K562 (cell line): ENCODE measurements around the gene SSR2. TPM values are rescaled to one million over a fixed set of nuclear protein-coding genes. Genes with fewer than 3 reads are reported as not detected.

Experiments
- ATF7 ChIP-seq: fragments of 450-650 bp; IDR thresholded peaks from 2 replicates; pipeline ENCODE4 v1.7.1; 2014; ENCODE audit warnings: mild to moderate bottlenecking, moderate library complexity
- CBX2 ChIP-seq: fragments of 200-600 bp; sonication (generic); IDR thresholded peaks from one replicate; pipeline ENCODE4 v1.6.1; 2012; ENCODE audit warnings: mild to moderate bottlenecking, low read length, inconsistent platforms; ENCODE audit not compliant: insufficient read depth, poor library complexity, severe bottlenecking
- CBX8 ChIP-seq: fragments of 200-600 bp; sonication (generic); IDR thresholded peaks from 2 replicates; pipeline ENCODE4 v1.6.1; 2012; ENCODE audit warnings: borderline replicate concordance, mixed run types, low read depth, mild to moderate bottlenecking, moderate library complexity, mixed read lengths, low read length, control low read depth, inconsistent platforms; ENCODE audit not compliant: poor library complexity, severe bottlenecking; ENCODE audit errors: extremely low read depth
- ELF2 ChIP-seq: fragments of 250-450 bp; sonication (Bioruptor Pico); IDR thresholded peaks from 2 replicates; pipeline ENCODE4 v1.5.0; 2021; ENCODE audit warnings: mild to moderate bottlenecking
- FOXK2 ChIP-seq, 2 experiments: fragments of 450-650 bp; IDR thresholded peaks in 1 of 2; conservative IDR thresholded peaks in 1 of 2; 2 replicates each; pipeline ENCODE4 v1.6.1; 2016; ENCODE audit warnings: low read depth in 2 of 2, mild to moderate bottlenecking in 1 of 2
- HDAC2 ChIP-seq: fragments of 450-650 bp; IDR thresholded peaks from 2 replicates; pipeline ENCODE4 v1.6.1; 2016; ENCODE audit warnings: mild to moderate bottlenecking
- MBD1 ChIP-seq: fragments of 250-450 bp; sonication (Bioruptor Pico); IDR thresholded peaks from 2 replicates; pipeline ENCODE4 v1.8.0; 2022; ENCODE audit warnings: inconsistent platforms
- NCOA2 ChIP-seq, 2 experiments: fragments of 450-650 bp; IDR thresholded peaks; 2 replicates each; pipeline ENCODE4 v1.6.1; 2018; ENCODE audit warnings: mild to moderate bottlenecking in 2 of 2, moderate library complexity in 1 of 2; ENCODE audit not compliant: partially characterized antibody in 2 of 2
- PML ChIP-seq: IDR thresholded peaks from 2 replicates; pipeline ENCODE4 v1.6.1; 2012; ENCODE audit warnings: low read length, inconsistent platforms
- POLR2G ChIP-seq: fragments of 200-400 bp; formaldehyde crosslinking; IDR thresholded peaks from 2 replicates; pipeline ENCODE4 v1.6.1; 2017; ENCODE audit warnings: low read depth, mild to moderate bottlenecking, antibody characterized with exemption, low read length, moderate library complexity
- SMARCC2 ChIP-seq: fragments of 450-650 bp; IDR thresholded peaks from 2 replicates; pipeline ENCODE4 v1.6.1; 2017; ENCODE audit warnings: antibody characterized with exemption, moderate library complexity, mild to moderate bottlenecking, low read depth
- SRSF3 ChIP-seq: fragments of 200-400 bp; formaldehyde crosslinking; IDR thresholded peaks from 2 replicates; pipeline ENCODE4 v1.6.1; 2016; ENCODE audit warnings: mild to moderate bottlenecking, low read length, moderate library complexity; ENCODE audit not compliant: insufficient read depth
- THAP12 ChIP-seq: fragments of 250-450 bp; sonication (Bioruptor Pico); IDR thresholded peaks from 2 replicates; pipeline ENCODE4 v1.9.0; 2021; ENCODE audit warnings: mild to moderate bottlenecking, inconsistent platforms
- ZNF217 ChIP-seq: sonication (generic); formaldehyde crosslinking; IDR thresholded peaks from 2 replicates; pipeline ENCODE4 v1.8.0; 2022; ENCODE audit warnings: mild to moderate bottlenecking, missing genetic modification reagents
- ZNF57 ChIP-seq: fragments of 450-650 bp; formaldehyde crosslinking; IDR thresholded peaks from 2 replicates; pipeline ENCODE4 v1.4.0; 2020; ENCODE audit warnings: mild to moderate bottlenecking, moderate library complexity
- ZNF780A ChIP-seq: fragments of 250-450 bp; sonication (Bioruptor Pico); IDR thresholded peaks from 2 replicates; pipeline ENCODE4 v1.5.0; 2021; ENCODE audit warnings: mild to moderate bottlenecking
- ZZZ3 ChIP-seq: fragments of 450-650 bp; IDR thresholded peaks from 2 replicates; pipeline ENCODE4 v1.6.1; 2016; ENCODE audit warnings: antibody characterized with exemption, mild to moderate bottlenecking, moderate library complexity
- polyA plus RNA-seq, 8 experiments: library from polyadenylated mRNA; depleted of rRNA in 4 of 8; stranded (reverse) in 5 of 8; unstranded in 3 of 8; fragments of >200 nt; fragmentation: Nextera tagmentation in 2 of 8; fragmentation: Illumina TruSeq in 1 of 8; extraction: Ambion mirVana in 2 of 8; extraction: Trizol in 1 of 8; gene quantifications; 2 replicates each; pipeline versions ENCODE4 v1.2.1 to v1.2.3, GENCODE V29; 2011 to 2014; ENCODE audit warnings: inconsistent platforms in 1 of 8, missing spikeins in 1 of 8
- total RNA-seq, 7 experiments: library from RNA; depleted of rRNA in 6 of 7; stranded (reverse); fragments of >200 nt in 6 of 7; fragmentation: Illumina TruSeq in 2 of 7; extraction: Trizol in 2 of 7; gene quantifications; 2 replicates each; pipeline versions ENCODE4 v1.2.1 to v1.2.3, GENCODE V29; 2011 to 2021; ENCODE audit warnings: low replicate concordance in 1 of 7
- TF ChIP-seq, protein P1 (sequence below): sonication (generic); formaldehyde crosslinking; IDR thresholded peaks from 2 replicates; pipeline ENCODE4 v1.8.0; 2022; ENCODE audit warnings: missing genetic modification reagents, mild to moderate bottlenecking, borderline replicate concordance
- TF ChIP-seq, protein P2 (sequence below), 2 experiments: fragments of 200-800 bp in 1 of 2; sonication (Bioruptor generic) in 1 of 2; sonication (generic) in 1 of 2; formaldehyde crosslinking in 1 of 2; IDR thresholded peaks in 1 of 2; conservative IDR thresholded peaks in 1 of 2; 2 replicates each; pipeline versions ENCODE4 v1.5.0 to v1.6.1; 2016 to 2020; ENCODE audit warnings: missing compliant biosample characterization in 1 of 2, missing genetic modification characterization in 1 of 2, missing genetic modification reagents in 1 of 2

The SSR2 gene
- total and polyA plus RNA-seq, 9 of the 15 experiments (the other 6 are each of a cell fraction or from before 2014, with no cell fraction given) = 161 to 411 (median 240) TPM

DNA sequence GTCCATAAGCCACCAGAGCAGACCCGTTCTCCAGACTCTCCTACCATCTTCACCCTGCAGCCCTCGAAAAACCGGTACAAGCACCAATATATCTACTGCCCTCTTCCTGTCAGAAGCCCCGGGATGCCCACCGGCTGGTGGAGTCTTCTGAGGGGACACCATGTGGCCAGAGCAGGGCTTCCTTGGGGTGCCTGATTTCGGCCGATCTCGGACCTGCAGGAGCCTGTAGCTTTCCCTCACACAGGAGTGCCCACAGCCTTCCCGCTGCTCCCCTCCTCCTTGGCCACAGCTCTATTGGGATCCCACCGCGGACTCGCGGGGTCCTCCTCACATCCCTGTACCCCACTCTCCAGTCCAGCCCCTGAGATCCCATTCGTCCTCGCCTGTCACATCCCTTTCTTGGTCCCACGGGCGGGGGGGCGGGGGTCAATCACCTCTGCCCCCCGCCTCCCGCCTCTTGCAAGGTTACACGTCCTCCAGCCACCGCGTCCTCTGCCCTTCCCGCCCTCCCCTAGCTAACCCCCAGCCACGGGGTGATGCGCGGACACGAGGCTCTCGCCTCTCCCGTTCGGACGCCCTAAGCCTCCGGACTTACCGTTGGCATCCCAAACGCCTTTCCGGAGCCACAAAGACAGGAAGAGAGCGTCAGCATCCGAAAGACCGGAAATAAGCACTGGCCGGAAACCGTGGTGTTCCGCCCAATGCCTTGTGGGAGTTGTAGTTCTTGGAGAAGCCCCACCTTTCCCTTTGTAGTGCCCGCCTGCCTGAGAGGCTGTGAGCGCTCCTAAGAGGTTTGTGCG, at the start of gene SSR2 (continued):
- TF ChIP-seq THAP12 (CRISPR knock-in tag) (no peak), CBX8 (no peak), ELF2 (no peak), SMARCC2 (no peak), ZNF780A (CRISPR knock-in tag) (no peak), NCOA2 (IDR thresholded peaks at IDR 0.05; ENCODE audit: partially characterized antibody in 2 of 2) (no peak), MBD1 (CRISPR knock-in tag) (no peak), PML (peak; percentile 61; the same call in 1 of the 2 replicates), SRSF3 (no peak), ZNF57 (no peak), POLR2G (peak; percentile 92), FOXK2 (conservative IDR thresholded peaks at IDR 0.05 in 1 of 2, IDR thresholded peaks at IDR 0.05 in 1 of 2; ENCODE audit: low read depth in 2 of 2) (no peak), ZZZ3 (no peak), ZNF217 (CRISPR knock-in tag) (no peak), HDAC2 (no peak), CBX2 (no peak), ATF7 (no peak)
- TF ChIP-seq, protein P1, sequence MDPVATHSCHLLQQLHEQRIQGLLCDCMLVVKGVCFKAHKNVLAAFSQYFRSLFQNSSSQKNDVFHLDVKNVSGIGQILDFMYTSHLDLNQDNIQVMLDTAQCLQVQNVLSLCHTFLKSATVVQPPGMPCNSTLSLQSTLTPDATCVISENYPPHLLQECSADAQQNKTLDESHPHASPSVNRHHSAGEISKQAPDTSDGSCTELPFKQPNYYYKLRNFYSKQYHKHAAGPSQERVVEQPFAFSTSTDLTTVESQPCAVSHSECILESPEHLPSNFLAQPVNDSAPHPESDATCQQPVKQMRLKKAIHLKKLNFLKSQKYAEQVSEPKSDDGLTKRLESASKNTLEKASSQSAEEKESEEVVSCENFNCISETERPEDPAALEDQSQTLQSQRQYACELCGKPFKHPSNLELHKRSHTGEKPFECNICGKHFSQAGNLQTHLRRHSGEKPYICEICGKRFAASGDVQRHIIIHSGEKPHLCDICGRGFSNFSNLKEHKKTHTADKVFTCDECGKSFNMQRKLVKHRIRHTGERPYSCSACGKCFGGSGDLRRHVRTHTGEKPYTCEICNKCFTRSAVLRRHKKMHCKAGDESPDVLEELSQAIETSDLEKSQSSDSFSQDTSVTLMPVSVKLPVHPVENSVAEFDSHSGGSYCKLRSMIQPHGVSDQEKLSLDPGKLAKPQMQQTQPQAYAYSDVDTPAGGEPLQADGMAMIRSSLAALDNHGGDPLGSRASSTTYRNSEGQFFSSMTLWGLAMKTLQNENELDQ (CRISPR knock-in tag) = no peak
- TF ChIP-seq, protein P2, sequence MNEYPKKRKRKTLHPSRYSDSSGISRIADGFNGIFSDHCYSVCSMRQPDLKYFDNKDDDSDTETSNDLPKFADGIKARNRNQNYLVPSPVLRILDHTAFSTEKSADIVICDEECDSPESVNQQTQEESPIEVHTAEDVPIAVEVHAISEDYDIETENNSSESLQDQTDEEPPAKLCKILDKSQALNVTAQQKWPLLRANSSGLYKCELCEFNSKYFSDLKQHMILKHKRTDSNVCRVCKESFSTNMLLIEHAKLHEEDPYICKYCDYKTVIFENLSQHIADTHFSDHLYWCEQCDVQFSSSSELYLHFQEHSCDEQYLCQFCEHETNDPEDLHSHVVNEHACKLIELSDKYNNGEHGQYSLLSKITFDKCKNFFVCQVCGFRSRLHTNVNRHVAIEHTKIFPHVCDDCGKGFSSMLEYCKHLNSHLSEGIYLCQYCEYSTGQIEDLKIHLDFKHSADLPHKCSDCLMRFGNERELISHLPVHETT (CRISPR knock-in tag; conservative IDR thresholded peaks at IDR 0.05 in 1 of 2, IDR thresholded peaks at IDR 0.05 in 1 of 2) = no peak
